T-cell (primary cell): Measurements from ENCODE around the gene PREX1. TPM values are rescaled to one million over a fixed set of nuclear protein-coding genes. Genes with fewer than 3 reads are reported as not detected.

Experiments
- ATAC-seq, 4 experiments: fragments of 200-7000 bp in 3 of 4; fragments of 150-1000 bp in 1 of 4; cut with Tn5 transposase; replicated peaks in 1 of 4; 1 replicate in 3 of 4; 2 replicates in 1 of 4; pipeline ENCODE4 v1.10.0; 2021; ENCODE audit warnings: moderate library complexity in 3 of 4, mild to moderate bottlenecking in 2 of 4, moderate number of reproducible peaks in 1 of 4
- CTCF ChIA-PET, 2 donors: fragments of 300-600 bp; sonication (Branson Sonifier 250); formaldehyde crosslinking; loops; one replicate each; lab custom pipeline; 2022; ENCODE audit warnings: antibody characterized with exemption in 2 of 2; lab: Charles Lee
- POLR2A ChIA-PET, 2 donors: fragments of 300-600 bp; sonication (Branson Sonifier 250); formaldehyde crosslinking; loops; one replicate each; lab custom pipeline; 2022; ENCODE audit warnings: antibody characterized with exemption in 2 of 2; lab: Charles Lee
- DNase-seq, 35 experiments: peaks; one replicate each; pipeline versions ENCODE4 v3.0.0 to v3.0.0-alpha.2; 2013 to 2023
- H3K27ac ChIP-seq: one replicate; pipeline ENCODE4 v1.5.1; 2013; ENCODE audit warnings: low read length
- H3K27me3 ChIP-seq, 2 experiments: replicated peaks in 1 of 2; 1 replicate in 1 of 2; 2 replicates in 1 of 2; pipeline versions ENCODE4 v1.6.1 to v1.7.0; 2013; ENCODE audit warnings: low read length in 1 of 2, mixed read lengths in 1 of 2; ENCODE audit not compliant: control insufficient read depth in 2 of 2, insufficient read depth in 2 of 2; ENCODE audit errors: extremely low read depth in 1 of 2
- H3K36me3 ChIP-seq, 2 donors: 1 replicate in 1 of 2; 2 replicates in 1 of 2; pipeline versions ENCODE4 v1.6.1 to v1.7.0; 2013; ENCODE audit warnings: low read length in 1 of 2; ENCODE audit not compliant: control insufficient read depth in 2 of 2, insufficient read depth in 1 of 2; ENCODE audit errors: extremely low read depth in 1 of 2
- H3K4me1 ChIP-seq, 2 experiments: 1 replicate in 1 of 2; 2 replicates in 1 of 2; pipeline versions ENCODE4 v1.6.1 to v1.7.0; 2013; ENCODE audit warnings: low read length in 2 of 2, mixed read lengths in 1 of 2; ENCODE audit not compliant: insufficient read depth in 2 of 2, control insufficient read depth in 1 of 2; ENCODE audit errors: extremely low read depth in 1 of 2
- H3K4me3 ChIP-seq, 2 donors: 1 replicate in 1 of 2; 2 replicates in 1 of 2; pipeline versions ENCODE4 v1.5.1 to v1.7.0; 2013; ENCODE audit warnings: mild to moderate bottlenecking in 2 of 2, low read length in 1 of 2, moderate library complexity in 1 of 2; ENCODE audit not compliant: control insufficient read depth in 1 of 2; ENCODE audit errors: extremely low read depth in 1 of 2
- H3K9me3 ChIP-seq: 2 replicates; pipeline ENCODE4 v1.7.0; 2013
- H3K27ac Mint-ChIP-seq, 2 donors: one replicate each; pipeline ENCODE4 v1.8.0; 2020 to 2021; ENCODE audit warnings: mild to moderate bottlenecking in 2 of 2, mixed read lengths in 2 of 2
- H3K27me3 Mint-ChIP-seq, 2 donors: one replicate each; pipeline ENCODE4 v1.8.0; 2021 to 2022; ENCODE audit warnings: mixed read lengths in 2 of 2
- H3K36me3 Mint-ChIP-seq: one replicate; pipeline ENCODE4 v1.8.0; 2021; ENCODE audit warnings: mixed read lengths
- H3K4me1 Mint-ChIP-seq, 3 donors: one replicate each; pipeline ENCODE4 v1.8.0; 2020 to 2022; ENCODE audit warnings: mixed read lengths in 3 of 3, mild to moderate bottlenecking in 1 of 3
- H3K4me3 Mint-ChIP-seq, 3 donors: one replicate each; pipeline ENCODE4 v1.8.0; 2020 to 2022; ENCODE audit warnings: mild to moderate bottlenecking in 3 of 3, mixed read lengths in 3 of 3, moderate library complexity in 3 of 3
- H3K9me3 Mint-ChIP-seq, 3 donors: one replicate each; pipeline ENCODE4 v1.8.0; 2020 to 2022; ENCODE audit warnings: mixed read lengths in 3 of 3
- WGBS: methylation state at CpG from one replicate; pipeline ENCODE4 v1.1.5; 2013; ENCODE audit warnings: missing lambda C conversion rate; ENCODE audit not compliant: insufficient coverage; 5-methylcytosine and 5-hydroxymethylcytosine counted together
- total RNA-seq, 35 experiments: library from RNA in 6 of 35; stranded (reverse) in 6 of 35; fragments of 120-200 nt in 1 of 35; gene quantifications; one replicate each; pipeline versions ENCODE4 v1.2.1 to v1.2.4 and lab custom pipeline; 2013 to 2026

Gene PREX1
- total RNA-seq, 5 donors from 2014 or later (not counting 1 experiment from before 2014, with no cell fraction given), result 99.2 to 181 (median 137) TPM

- Histone ChIP-seq H3K9me3 (no peaks in the 10 kb centered on the region), H3K4me1 (no peaks in the 10 kb centered on the region), H3K27me3 (no peaks in the 10 kb centered on the region), H3K36me3 (peaks cover 9 to 94% of the 10 kb centered on the region in 2 donors), H3K27ac (no peak overlapping the region), H3K4me3 (no peak overlapping the region)
- no peaks in the 10 kb centered on the region for H3K27me3 Mint-ChIP-seq
- H3K4me1 Mint-ChIP-seq, result no peaks in the 10 kb centered on the region
- H3K27ac Mint-ChIP-seq, result no peak overlapping the region
- no peak overlapping the region for H3K4me3 Mint-ChIP-seq
- no peak for DNase-seq
- WGBS, result 94% methylated on average over 11 of the region's 14 CpGs
- ChIA-PET POLR2A (no interaction called here), CTCF (no interaction called here)
- H3K36me3 Mint-ChIP-seq, result peaks cover 50% of the 10 kb centered on the region
- ATAC-seq, result no peak
- no peaks in the 10 kb centered on the region for H3K9me3 Mint-ChIP-seq
These were observed 176.5 kb downstream of the PREX1 start for GRCh38 chr20:48651271-48651670.

GRCh38 chr20:48649868-48650267 is 177.9 kb downstream of the PREX1 start:
- ChIA-PET POLR2A (no interaction called here), CTCF (interaction anchor here in 1 of 2 donors (0.8 kb wide), 1 partner anchor 256 kb away, joined by 3 read pairs; no protein-coding TSS in a partner anchor)
- no peaks in the 10 kb centered on the region for H3K27me3 ChIP-seq
- peaks cover 9 to 94% of the 10 kb centered on the region in 2 donors for H3K36me3 ChIP-seq
- WGBS, result 88% methylated on average over 3 of the region's 9 CpGs
- no peaks in the 10 kb centered on the region for H3K9me3 ChIP-seq
- H3K4me3 Mint-ChIP-seq, result no peak overlapping the region
- DNase-seq, result no peak
- ATAC-seq, result no peak
- no peak overlapping the region for H3K4me3 ChIP-seq
- H3K27me3 Mint-ChIP-seq, result no peaks in the 10 kb centered on the region
- peaks cover 47% of the 10 kb centered on the region for H3K36me3 Mint-ChIP-seq
- no peak overlapping the region for H3K27ac Mint-ChIP-seq
- no peaks in the 10 kb centered on the region for H3K9me3 Mint-ChIP-seq
- no peaks in the 10 kb centered on the region for H3K4me1 Mint-ChIP-seq
- H3K27ac ChIP-seq, result no peak overlapping the region
- no peaks in the 10 kb centered on the region for H3K4me1 ChIP-seq

- H3K27ac Mint-ChIP-seq, result no peak overlapping the region
- no peaks in the 10 kb centered on the region for H3K9me3 Mint-ChIP-seq
These were observed 178.6 kb downstream of the PREX1 start for GRCh38 chr20:48649104-48649626.

GRCh38 chr20:48648482-48649051 is 179.2 kb downstream of the PREX1 start:
- H3K36me3 ChIP-seq, result peaks cover 9 to 94% of the 10 kb centered on the region in 2 donors
- no peaks in the 10 kb centered on the region for H3K4me1 ChIP-seq
- Mint-ChIP-seq H3K27me3 (no peaks in the 10 kb centered on the region), H3K4me1 (no peaks in the 10 kb centered on the region), H3K27ac (no peak overlapping the region), H3K36me3 (peaks cover 57% of the 10 kb centered on the region), H3K9me3 (no peaks in the 10 kb centered on the region), H3K4me3 (no peak overlapping the region)
- no peak overlapping the region for H3K27ac ChIP-seq
- ATAC-seq (no peak), DNase-seq (no peak)
- H3K4me3 ChIP-seq, result no peak overlapping the region
- ChIA-PET POLR2A (no interaction called here), CTCF (interaction anchor here in 1 of 2 donors (0.6 kb wide), 1 partner anchor 735 kb away, joined by 3 read pairs; no protein-coding TSS in a partner anchor)
- WGBS, result 96% methylated on average over 4 of the region's 9 CpGs
- H3K27me3 ChIP-seq, result no peaks in the 10 kb centered on the region
- H3K9me3 ChIP-seq, result no peaks in the 10 kb centered on the region

More at GRCh38 chr20:48649104-48649626, 178.6 kb downstream of the PREX1 start:
- Histone ChIP-seq H3K36me3 (peaks cover 9 to 94% of the 10 kb centered on the region in 2 donors), H3K4me1 (no peaks in the 10 kb centered on the region), H3K4me3 (no peak overlapping the region), H3K9me3 (no peaks in the 10 kb centered on the region), H3K27ac (no peak overlapping the region), H3K27me3 (no peaks in the 10 kb centered on the region)
- no peaks in the 10 kb centered on the region for H3K4me1 Mint-ChIP-seq
- CTCF ChIA-PET, result interaction anchor here in 1 of 2 donors (0.8 kb wide), 1 partner anchor 256 kb away, joined by 3 read pairs; no protein-coding TSS in a partner anchor
- no peak for DNase-seq
- no peak overlapping the region for H3K4me3 Mint-ChIP-seq
- no peaks in the 10 kb centered on the region for H3K27me3 Mint-ChIP-seq
- POLR2A ChIA-PET, result no interaction called here
- H3K36me3 Mint-ChIP-seq, result peaks cover 53% of the 10 kb centered on the region
- 99% methylated on average over 8 of the region's 9 CpGs for WGBS
- no peak for ATAC-seq

GRCh38 chr20:48647858-48648257 is 179.9 kb downstream of the PREX1 start:
- WGBS, result 92% methylated on average over 4 of the region's 5 CpGs
- H3K36me3 ChIP-seq, result peaks cover 9 to 91% of the 10 kb centered on the region in 2 donors
- no peaks in the 10 kb centered on the region for H3K9me3 Mint-ChIP-seq
- peaks cover 57% of the 10 kb centered on the region for H3K36me3 Mint-ChIP-seq
- ATAC-seq, result no peak
- CTCF ChIA-PET, result interaction anchor here (0.6 to 0.9 kb wide), 2 partner anchors 257 to 736 kb away, joined by 3 read pairs; no protein-coding TSS in a partner anchor
- H3K9me3 ChIP-seq, result no peaks in the 10 kb centered on the region
- H3K4me3 ChIP-seq, result no peak overlapping the region
- no peak overlapping the region for H3K4me3 Mint-ChIP-seq
- H3K4me1 ChIP-seq, result no peaks in the 10 kb centered on the region
- DNase-seq, result no peak
- POLR2A ChIA-PET, result interaction anchor here in 1 of 2 donors (0.6 kb wide), 1 partner anchor 47 kb away, joined by 3 read pairs; no protein-coding TSS in a partner anchor
- no peaks in the 10 kb centered on the region for H3K4me1 Mint-ChIP-seq
- no peak overlapping the region for H3K27ac ChIP-seq
- no peaks in the 10 kb centered on the region for H3K27me3 Mint-ChIP-seq
- no peaks in the 10 kb centered on the region for H3K27me3 ChIP-seq
- H3K27ac Mint-ChIP-seq, result no peak overlapping the region

- no peaks in the 10 kb centered on the region for H3K9me3 ChIP-seq
- ATAC-seq, result no peak
- Mint-ChIP-seq H3K27ac (no peak overlapping the region), H3K36me3 (peaks cover 51% of the 10 kb centered on the region), H3K27me3 (no peaks in the 10 kb centered on the region), H3K4me3 (no peak overlapping the region), H3K4me1 (no peaks in the 10 kb centered on the region), H3K9me3 (no peaks in the 10 kb centered on the region)
- no peak overlapping the region for H3K4me3 ChIP-seq
- H3K27ac ChIP-seq, result no peak overlapping the region
- H3K36me3 ChIP-seq, result peaks cover 4 to 88% of the 10 kb centered on the region in 2 donors
- no peak for DNase-seq
- no peaks in the 10 kb centered on the region for H3K4me1 ChIP-seq
- ChIA-PET CTCF (no interaction called here), POLR2A (no interaction called here)
- 91% methylated on average over 12 of the region's 13 CpGs for WGBS
- H3K27me3 ChIP-seq, result no peaks in the 10 kb centered on the region
These were observed 182.1 kb downstream of the PREX1 start for GRCh38 chr20:48645666-48646065.
